HepG2 (cell line): Measurements from ENCODE around the gene ST6GALNAC6.

Experiments used
- JUND ChIP-seq: sonication (generic); formaldehyde crosslinking; IDR thresholded peaks from 2 replicates; pipeline ENCODE4 v1.8.0; 2022; ENCODE audit warnings: mild to moderate bottlenecking, missing genetic modification reagents
- PHF8 ChIP-seq: sonication (generic); formaldehyde crosslinking; IDR thresholded peaks from 2 replicates; pipeline ENCODE4 v1.5.0; 2020; ENCODE audit warnings: missing genetic modification reagents
- ZFP36 ChIP-seq: fragments of 150-350 bp; IDR thresholded peaks from 2 replicates; pipeline ENCODE4 v1.6.1; 2018; ENCODE audit warnings: borderline replicate concordance, low read length, low read depth; ENCODE audit not compliant: partially characterized antibody
- ZNF629 ChIP-seq: sonication (generic); formaldehyde crosslinking; conservative IDR thresholded peaks from 2 replicates; pipeline ENCODE4 v1.5.0; 2020; ENCODE audit warnings: missing genetic modification reagents
- TF ChIP-seq, protein P1 (sequence below): sonication (generic); formaldehyde crosslinking; IDR thresholded peaks from 2 replicates; pipeline ENCODE4 v1.5.0; 2020; ENCODE audit warnings: mild to moderate bottlenecking, missing genetic modification reagents, moderate library complexity

DNA sequence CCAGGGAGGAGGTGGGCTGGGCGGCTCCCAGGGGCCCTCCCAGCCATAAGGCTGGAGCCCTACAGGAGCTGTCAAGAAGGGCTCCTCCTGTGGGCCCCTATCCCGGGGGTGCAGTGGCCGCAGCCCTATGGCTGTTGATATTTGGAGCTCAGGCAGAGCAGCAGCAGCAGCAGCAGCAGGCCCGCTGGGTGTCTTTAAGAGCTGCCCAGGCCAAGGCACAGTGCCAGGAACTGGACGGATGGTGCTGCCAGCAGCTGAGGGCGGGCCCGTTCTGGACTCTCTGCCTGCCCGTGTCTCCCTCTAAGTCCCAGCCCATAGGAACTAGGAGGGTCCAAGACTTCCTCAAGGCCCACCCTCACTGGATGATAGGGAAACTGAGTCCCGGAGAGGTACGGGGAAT, 25.5 kb downstream of the ST6GALNAC6 start:
- TF ChIP-seq, protein P1, sequence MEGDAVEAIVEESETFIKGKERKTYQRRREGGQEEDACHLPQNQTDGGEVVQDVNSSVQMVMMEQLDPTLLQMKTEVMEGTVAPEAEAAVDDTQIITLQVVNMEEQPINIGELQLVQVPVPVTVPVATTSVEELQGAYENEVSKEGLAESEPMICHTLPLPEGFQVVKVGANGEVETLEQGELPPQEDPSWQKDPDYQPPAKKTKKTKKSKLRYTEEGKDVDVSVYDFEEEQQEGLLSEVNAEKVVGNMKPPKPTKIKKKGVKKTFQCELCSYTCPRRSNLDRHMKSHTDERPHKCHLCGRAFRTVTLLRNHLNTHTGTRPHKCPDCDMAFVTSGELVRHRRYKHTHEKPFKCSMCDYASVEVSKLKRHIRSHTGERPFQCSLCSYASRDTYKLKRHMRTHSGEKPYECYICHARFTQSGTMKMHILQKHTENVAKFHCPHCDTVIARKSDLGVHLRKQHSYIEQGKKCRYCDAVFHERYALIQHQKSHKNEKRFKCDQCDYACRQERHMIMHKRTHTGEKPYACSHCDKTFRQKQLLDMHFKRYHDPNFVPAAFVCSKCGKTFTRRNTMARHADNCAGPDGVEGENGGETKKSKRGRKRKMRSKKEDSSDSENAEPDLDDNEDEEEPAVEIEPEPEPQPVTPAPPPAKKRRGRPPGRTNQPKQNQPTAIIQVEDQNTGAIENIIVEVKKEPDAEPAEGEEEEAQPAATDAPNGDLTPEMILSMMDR (CRISPR knock-in tag) = no peak
- TF ChIP-seq ZFP36 (no peak), PHF8 (no peak), ZNF629 (CRISPR knock-in tag) (no peak), JUND (no peak)
